Measurements from ENCODE around the gene ANAPC7.

- TF ChIP-seq CTCF (IDR thresholded peaks at IDR 0.05) (no peak), ZFX (IDR thresholded peaks at IDR 0.05; ENCODE audit: borderline replicate concordance) (no peak)
These were observed 20.8 kb downstream of the ANAPC7 start for GRCh38 chr12:110382683-110383082.
